ENCODE measurements around the gene TMCO4. TPM values are rescaled to one million over a fixed set of nuclear protein-coding genes. Genes with fewer than 3 reads are reported as not detected.

TMCO4 gene
- total RNA-seq, 2 experiments from 2014 or later: 1.2 to 8.1 TPM

GRCh38 chr1:19678931-19679453, 120.7 kb downstream of the TMCO4 start:
- no peak for DNase-seq (ENCODE audit: low spot score)
- Histone ChIP-seq H3K27ac (ENCODE audit: low read depth, low read length, poor library complexity, severe bottlenecking) (no peak overlapping the region), H4K20me1 (ENCODE audit: insufficient read depth, low read length) (no peaks in the 10 kb centered on the region), H2AFZ (ENCODE audit: low read length) (no peak overlapping the region), H3K9me2 (ENCODE audit: insufficient read depth, low read length) (no peaks in the 10 kb centered on the region), H3K4me2 (ENCODE audit: low read length) (no peak overlapping the region), H3K4me3 (ENCODE audit: low read depth, low read length, poor library complexity, severe bottlenecking) (no peak overlapping the region), H3K9me3 (ENCODE audit: low read length) (no peaks in the 10 kb centered on the region), H3K36me3 (ENCODE audit: insufficient read depth, low read length) (no peaks in the 10 kb centered on the region), H3K79me2 (ENCODE audit: insufficient read depth, low read depth, low read length) (no peaks in the 10 kb centered on the region), H3K4me1 (ENCODE audit: insufficient read depth, low read length, poor library complexity, severe bottlenecking) (no peaks in the 10 kb centered on the region)
- intact Hi-C loops (cut with micrococcal nuclease; ENCODE audit: unreplicated experiment): no loop called here
- TF ChIP-seq EZH2phosphoT487 (IDR thresholded peaks at IDR 0.05; ENCODE audit: borderline replicate concordance, low read depth, low read length) (no peak), CTCF (conservative IDR thresholded peaks at IDR 0.05; ENCODE audit: low read length) (no peak)
- no TSS peak for BruUV-seq (replicated peaks)
- ChIA-PET POLR2A (interaction anchor here (0.6 kb wide), 1 partner anchor 524 kb away, joined by 3 read pairs; no protein-coding TSS in a partner anchor), CTCF (ENCODE audit: unreplicated experiment) (no interaction called here)

- ChIA-PET CTCF (ENCODE audit: unreplicated experiment) (no interaction called here), POLR2A (no interaction called here)
- TF ChIP-seq CTCF (conservative IDR thresholded peaks at IDR 0.05; ENCODE audit: low read length) (no peak), EZH2phosphoT487 (IDR thresholded peaks at IDR 0.05; ENCODE audit: borderline replicate concordance, low read depth, low read length) (no peak)
- Histone ChIP-seq H3K9me3 (ENCODE audit: low read length) (no peaks in the 10 kb centered on the region), H3K4me3 (ENCODE audit: low read depth, low read length, poor library complexity, severe bottlenecking) (no peak overlapping the region), H3K9me2 (ENCODE audit: insufficient read depth, low read length) (no peaks in the 10 kb centered on the region), H3K4me1 (ENCODE audit: insufficient read depth, low read length, poor library complexity, severe bottlenecking) (no peaks in the 10 kb centered on the region), H3K36me3 (ENCODE audit: insufficient read depth, low read length) (no peaks in the 10 kb centered on the region), H4K20me1 (ENCODE audit: insufficient read depth, low read length) (no peaks in the 10 kb centered on the region), H2AFZ (ENCODE audit: low read length) (no peak overlapping the region), H3K4me2 (ENCODE audit: low read length) (no peak overlapping the region), H3K27ac (ENCODE audit: low read depth, low read length, poor library complexity, severe bottlenecking) (no peak overlapping the region), H3K79me2 (ENCODE audit: insufficient read depth, low read depth, low read length) (no peaks in the 10 kb centered on the region)
- no TSS peak for BruUV-seq (replicated peaks)
- DNase-seq (ENCODE audit: low spot score): no peak
- intact Hi-C loops (cut with micrococcal nuclease; ENCODE audit: unreplicated experiment): no loop called here
These were observed 121.2 kb downstream of the TMCO4 start for GRCh38 chr1:19678493-19678892.

GRCh38 chr1:19676438-19676922, 123.2 kb downstream of the TMCO4 start:
- CTCF ChIA-PET (ENCODE audit: unreplicated experiment): no interaction called here
- intact Hi-C loops (cut with micrococcal nuclease; ENCODE audit: unreplicated experiment): no loop called here
- DNase-seq (ENCODE audit: low spot score): no peak
- Histone ChIP-seq H3K9me2 (ENCODE audit: insufficient read depth, low read length) (no peaks in the 10 kb centered on the region), H3K4me1 (ENCODE audit: insufficient read depth, low read length, poor library complexity, severe bottlenecking) (no peaks in the 10 kb centered on the region), H3K4me2 (ENCODE audit: low read length) (no peak overlapping the region), H3K9me3 (ENCODE audit: low read length) (no peaks in the 10 kb centered on the region), H2AFZ (ENCODE audit: low read length) (no peak overlapping the region), H3K79me2 (ENCODE audit: insufficient read depth, low read depth, low read length) (no peaks in the 10 kb centered on the region), H3K4me3 (ENCODE audit: low read depth, low read length, poor library complexity, severe bottlenecking) (no peak overlapping the region), H3K27ac (ENCODE audit: low read depth, low read length, poor library complexity, severe bottlenecking) (no peak overlapping the region), H4K20me1 (ENCODE audit: insufficient read depth, low read length) (no peaks in the 10 kb centered on the region), H3K36me3 (ENCODE audit: insufficient read depth, low read length) (no peaks in the 10 kb centered on the region)
- POLR2A ChIA-PET: no interaction called here
- BruUV-seq (replicated peaks): no TSS peak
- TF ChIP-seq CTCF (conservative IDR thresholded peaks at IDR 0.05; ENCODE audit: low read length) (no peak), EZH2phosphoT487 (IDR thresholded peaks at IDR 0.05; ENCODE audit: borderline replicate concordance, low read depth, low read length) (no peak)
